Prostate gland (tissue), 2 donors: Measurements from ENCODE around the gene SPTSSB.

Experiments used
- POLR2AphosphoS5 ChIP-seq: sonication (generic); formaldehyde crosslinking; IDR thresholded peaks from one replicate; pipeline ENCODE4 v1.6.1; 2017; ENCODE audit warnings: antibody characterized with exemption
- TF ChIP-seq, protein P1 (sequence below), 4 experiments: fragments of 200-600 bp in 2 of 4; fragments of 450-650 bp in 2 of 4; sonication (generic) in 2 of 4; IDR thresholded peaks; 1 replicate in 3 of 4; 2 replicates in 1 of 4; pipeline ENCODE4 v1.5.1; 2016 to 2019; ENCODE audit warnings: antibody characterized with exemption in 4 of 4, mild to moderate bottlenecking in 2 of 4, moderate library complexity in 2 of 4

DNA sequence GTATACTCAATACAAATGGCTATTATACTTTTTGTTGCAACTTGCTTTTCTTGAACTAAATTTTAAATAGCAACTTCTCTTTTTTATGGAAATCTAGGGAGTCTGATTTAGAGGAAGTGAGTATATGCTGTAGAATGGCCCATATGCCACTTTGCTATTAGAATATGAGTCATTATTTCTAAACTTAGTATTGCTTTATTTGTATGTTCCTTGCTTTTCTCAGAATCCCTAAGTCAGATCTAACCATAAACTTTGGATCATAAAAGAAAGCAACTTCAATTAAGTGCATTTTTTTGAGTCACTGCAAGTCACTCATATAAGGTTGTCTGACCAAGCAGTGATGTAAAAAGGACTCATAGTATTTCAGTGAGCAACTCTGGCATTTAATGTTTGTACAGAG, 17.5 kb upstream of the SPTSSB start:
- no peak for TF ChIP-seq POLR2AphosphoS5
- TF ChIP-seq, protein P1, sequence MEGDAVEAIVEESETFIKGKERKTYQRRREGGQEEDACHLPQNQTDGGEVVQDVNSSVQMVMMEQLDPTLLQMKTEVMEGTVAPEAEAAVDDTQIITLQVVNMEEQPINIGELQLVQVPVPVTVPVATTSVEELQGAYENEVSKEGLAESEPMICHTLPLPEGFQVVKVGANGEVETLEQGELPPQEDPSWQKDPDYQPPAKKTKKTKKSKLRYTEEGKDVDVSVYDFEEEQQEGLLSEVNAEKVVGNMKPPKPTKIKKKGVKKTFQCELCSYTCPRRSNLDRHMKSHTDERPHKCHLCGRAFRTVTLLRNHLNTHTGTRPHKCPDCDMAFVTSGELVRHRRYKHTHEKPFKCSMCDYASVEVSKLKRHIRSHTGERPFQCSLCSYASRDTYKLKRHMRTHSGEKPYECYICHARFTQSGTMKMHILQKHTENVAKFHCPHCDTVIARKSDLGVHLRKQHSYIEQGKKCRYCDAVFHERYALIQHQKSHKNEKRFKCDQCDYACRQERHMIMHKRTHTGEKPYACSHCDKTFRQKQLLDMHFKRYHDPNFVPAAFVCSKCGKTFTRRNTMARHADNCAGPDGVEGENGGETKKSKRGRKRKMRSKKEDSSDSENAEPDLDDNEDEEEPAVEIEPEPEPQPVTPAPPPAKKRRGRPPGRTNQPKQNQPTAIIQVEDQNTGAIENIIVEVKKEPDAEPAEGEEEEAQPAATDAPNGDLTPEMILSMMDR (IDR thresholded peaks at IDR 0.05): no peak
